CD14-positive monocyte (primary cell): ENCODE results near the gene CAPS. TPM values are rescaled to one million over a fixed set of nuclear protein-coding genes. Genes with fewer than 3 reads are reported as not detected.
A peak's percentile ranks its signal among the peaks of the same experiment; 100 is the strongest.

Experiments
- DNase-seq, 3 donors: peaks; one replicate each; pipeline ENCODE4 v3.0.0-alpha.2; 2011 to 2022
- H2AFZ ChIP-seq: 2 replicates; pipeline ENCODE4 v1.6.0; 2012; ENCODE audit warnings: mild to moderate bottlenecking, low read depth, low read length, inconsistent platforms; ENCODE audit not compliant: insufficient read depth, poor library complexity, severe bottlenecking
- H3K27ac ChIP-seq, 2 donors: 1 replicate in 1 of 2; 2 replicates in 1 of 2; pipeline ENCODE4 v1.5.1; 2012 to 2013; ENCODE audit warnings: low read length in 2 of 2, control low read depth in 1 of 2, inconsistent platforms in 1 of 2, low read depth in 1 of 2, mild to moderate bottlenecking in 1 of 2
- H3K27me3 ChIP-seq, 2 donors: one replicate each; pipeline versions ENCODE4 v1.6.0 to v1.6.1; 2011 to 2013; ENCODE audit warnings: low read length in 2 of 2; ENCODE audit not compliant: control insufficient read depth in 2 of 2, insufficient read depth in 2 of 2
- H3K36me3 ChIP-seq, 2 donors: replicated peaks in 1 of 2; 1 replicate in 1 of 2; 2 replicates in 1 of 2; pipeline versions ENCODE4 v1.5.1 to v1.6.1; 2012 to 2013; ENCODE audit warnings: low read length in 2 of 2, control low read depth in 1 of 2, inconsistent platforms in 1 of 2, mild to moderate bottlenecking in 1 of 2; ENCODE audit not compliant: insufficient read depth in 2 of 2, control insufficient read depth in 1 of 2
- H3K4me1 ChIP-seq, 2 donors: 1 replicate in 1 of 2; 2 replicates in 1 of 2; pipeline versions ENCODE4 v1.5.1 to v1.6.1; 2012 to 2013; ENCODE audit warnings: low read length in 2 of 2, control low read depth in 1 of 2, inconsistent platforms in 1 of 2, mild to moderate bottlenecking in 1 of 2, moderate library complexity in 1 of 2; ENCODE audit not compliant: insufficient read depth in 2 of 2, control insufficient read depth in 1 of 2
- H3K4me2 ChIP-seq: replicated peaks from 2 replicates; pipeline ENCODE3; 2012; ENCODE audit warnings: low read length, moderate library complexity, mild to moderate bottlenecking; ENCODE audit not compliant: poor library complexity, severe bottlenecking; ENCODE audit errors: extremely low read depth
- H3K4me3 ChIP-seq, 3 experiments: fragments of 200-600 bp in 1 of 3; sonication (generic) in 1 of 3; replicated peaks in 1 of 3; 1 replicate in 2 of 3; 2 replicates in 1 of 3; pipeline ENCODE4 v1.5.1; 2011 to 2013; ENCODE audit warnings: low read length in 3 of 3, mild to moderate bottlenecking in 3 of 3, control low read depth in 2 of 3, low read depth in 2 of 3, inconsistent platforms in 1 of 3, moderate library complexity in 1 of 3
- H3K79me2 ChIP-seq: 2 replicates; pipeline ENCODE4 v1.6.0; 2012; ENCODE audit warnings: mild to moderate bottlenecking, control low read depth, inconsistent platforms, low read length, moderate library complexity; ENCODE audit not compliant: insufficient read depth
- H3K9ac ChIP-seq: 2 replicates; pipeline ENCODE4 v1.6.0; 2017; ENCODE audit warnings: low read length, mild to moderate bottlenecking; ENCODE audit not compliant: insufficient read depth, poor library complexity, severe bottlenecking
- H3K9me3 ChIP-seq, 2 donors: replicated peaks in 1 of 2; 1 replicate in 1 of 2; 2 replicates in 1 of 2; pipeline versions ENCODE4 v1.5.1 to v1.6.1; 2012 to 2013; ENCODE audit warnings: low read length in 2 of 2, control low read depth in 1 of 2; ENCODE audit not compliant: control insufficient read depth in 1 of 2, insufficient read depth in 1 of 2
- H4K20me1 ChIP-seq: 2 replicates; pipeline ENCODE4 v1.6.0; 2012; ENCODE audit warnings: mild to moderate bottlenecking, low read length, control low read depth, moderate library complexity; ENCODE audit not compliant: insufficient read depth
- H3K27ac Mint-ChIP-seq, 7 donors: one replicate each; pipeline ENCODE4 v1.8.0; 2020; ENCODE audit warnings: mild to moderate bottlenecking in 7 of 7, mixed read lengths in 7 of 7, moderate library complexity in 6 of 7, inconsistent platforms in 2 of 7
- H3K27me3 Mint-ChIP-seq, 3 donors: one replicate each; pipeline ENCODE4 v1.8.0; 2021 to 2022; ENCODE audit warnings: low read depth in 3 of 3, mild to moderate bottlenecking in 3 of 3, mixed read lengths in 3 of 3, moderate library complexity in 3 of 3, inconsistent platforms in 1 of 3
- H3K36me3 Mint-ChIP-seq, 2 donors: one replicate each; pipeline ENCODE4 v1.8.0; 2020; ENCODE audit warnings: mixed read lengths in 2 of 2, inconsistent platforms in 1 of 2, mild to moderate bottlenecking in 1 of 2
- H3K4me1 Mint-ChIP-seq: one replicate; pipeline ENCODE4 v1.8.0; 2020; ENCODE audit warnings: mild to moderate bottlenecking, mixed read lengths
- H3K4me3 Mint-ChIP-seq, 2 donors: one replicate each; pipeline ENCODE4 v1.8.0; 2020; ENCODE audit warnings: mild to moderate bottlenecking in 2 of 2, mixed read lengths in 2 of 2, moderate library complexity in 1 of 2
- H3K9me3 Mint-ChIP-seq, 7 donors: one replicate each; pipeline ENCODE4 v1.8.0; 2020 to 2022; ENCODE audit warnings: mixed read lengths in 7 of 7, mild to moderate bottlenecking in 6 of 7, moderate library complexity in 6 of 7, inconsistent platforms in 2 of 7
- CTCF ChIP-seq: fragments of 200-600 bp; IDR thresholded peaks from one replicate; pipeline ENCODE4 v1.8.0; 2022; ENCODE audit warnings: antibody characterized with exemption, mild to moderate bottlenecking
- WGBS: methylation state at CpG from one replicate; pipeline ENCODE4 v1.1.5; 2013; ENCODE audit warnings: missing lambda C conversion rate; ENCODE audit not compliant: insufficient coverage; 5-methylcytosine and 5-hydroxymethylcytosine counted together
- intact Hi-C, 2 donors: fragments of 100-400 bp; cut with micrococcal nuclease; formaldehyde crosslinking; loops; one replicate each; pipeline versions ENCODE4 v1.15.0 to v1.15.1; 2023
- polyA minus RNA-seq: library from RNA; depleted of rRNA, polyadenylated mRNA; stranded (reverse); fragments of >200 nt; gene quantifications from 2 replicates; pipeline ENCODE4 v1.2.3, GENCODE V29; 2012
- polyA plus RNA-seq, 3 donors: library from polyadenylated mRNA; depleted of rRNA in 1 of 3; unstranded in 2 of 3; stranded (reverse) in 1 of 3; fragments of 300-500 nt in 2 of 3; fragments of >200 nt in 1 of 3; fragmentation: Illumina TruSeq in 2 of 3; gene quantifications; 1 replicate in 2 of 3; 2 replicates in 1 of 3; pipeline ENCODE4 v1.2.3, GENCODE V29; 2012 to 2021
- total RNA-seq, 12 experiments: library from RNA in 1 of 12; stranded (reverse) in 1 of 12; fragments of 120-200 nt in 1 of 12; gene quantifications; one replicate each; pipeline ENCODE4 v1.2.4 and lab custom pipeline; 2013 to 2026; ENCODE audit warnings: mixed read lengths in 6 of 12, inconsistent platforms in 1 of 12

Gene CAPS
- 11.6 TPM for total RNA-seq (2013)
- polyA plus RNA-seq, result 10 to 100 TPM in 1 of 3 donors, under 1 TPM in 2; 0.34 to 34.8 (median 0.72) TPM
- polyA minus RNA-seq, result 4.4 and 4.5 TPM in 2 replicates
- total RNA-seq (lab: John Stamatoyannopoulos, UW), result 0.41 to 5.0 (median 3.4) reads per million in 11 experiments

GRCh38 chr19:5913739-5914357 is at the start of gene CAPS:
TSS of gene CAPS (plus strand) at chr19:5914254. CDS start at chr19:5914407, 153 bp downstream.
- intact Hi-C loops, result no loop called here
- no peaks in the 10 kb centered on the region for H3K4me1 Mint-ChIP-seq
- DNase-seq, result no peak

More at GRCh38 chr19:5913739-5914357, at the start of gene CAPS:
- Histone ChIP-seq H3K27me3 (no peaks in the 10 kb centered on the region), H2AFZ (no peak within 1 kb of the TSS), H3K9ac (no peak within 1 kb of the TSS), H3K4me3 (no peak within 1 kb of the TSS), H3K9me3 (no peaks in the 10 kb centered on the region), H3K79me2 (no peaks in the 10 kb centered on the region), H3K27ac (no peak within 1 kb of the TSS), H3K4me1 (no peaks in the 10 kb centered on the region), H3K36me3 (peaks cover 50 to 58% of the 10 kb centered on the region in 2 donors), H4K20me1 (no peaks in the 10 kb centered on the region), H3K4me2 (no peak within 1 kb of the TSS)
- no peak for TF ChIP-seq CTCF
- 92% methylated on average over 9 of the region's 10 CpGs for WGBS
- Mint-ChIP-seq H3K36me3 (peaks cover 41 to 58% of the 10 kb centered on the region in 2 donors), H3K27ac (peak within 1 kb of the TSS in 2 of 7 donors; percentile 14 to 35), H3K27me3 (peaks cover 0 to 2% (median 0%) of the 10 kb centered on the region in 3 donors), H3K4me3 (no peak within 1 kb of the TSS), H3K9me3 (no peaks in the 10 kb centered on the region)
